Small intestine (tissue), 7 donors: ENCODE data around the gene CDH24. TPM values are rescaled to one million over a fixed set of nuclear protein-coding genes. Genes with fewer than 3 reads are reported as not detected.

ENCODE experiments used
- DNase-seq, 2 donors: peaks; one replicate each; pipeline versions ENCODE4 v3.0.0 to v3.0.0-alpha.2; 2013
- FAIRE-seq: peaks from 2 replicates; lab custom pipeline; 2012; peaks lifted over from hg19 to GRCh38; lab: Jason Lieb, UNC
- H3K27ac ChIP-seq, 3 donors: one replicate each; pipeline ENCODE4 v1.5.1; 2013; ENCODE audit warnings: low read length in 2 of 3, mild to moderate bottlenecking in 2 of 3, control low read depth in 1 of 3, inconsistent platforms in 1 of 3, low read depth in 1 of 3, moderate library complexity in 1 of 3
- H3K27me3 ChIP-seq, 3 donors: one replicate each; pipeline ENCODE4 v1.6.1; 2013; ENCODE audit warnings: low read length in 3 of 3, inconsistent platforms in 1 of 3; ENCODE audit not compliant: control insufficient read depth in 3 of 3, insufficient read depth in 3 of 3
- H3K36me3 ChIP-seq, 3 donors: one replicate each; pipeline ENCODE4 v1.6.1; 2013; ENCODE audit warnings: low read length in 3 of 3, inconsistent platforms in 1 of 3, low read depth in 1 of 3, mild to moderate bottlenecking in 1 of 3, moderate library complexity in 1 of 3; ENCODE audit not compliant: control insufficient read depth in 3 of 3, insufficient read depth in 2 of 3
- H3K4me1 ChIP-seq, 3 donors: one replicate each; pipeline ENCODE4 v1.6.1; 2013; ENCODE audit warnings: low read length in 2 of 3, inconsistent platforms in 1 of 3, low read depth in 1 of 3, mild to moderate bottlenecking in 1 of 3, moderate library complexity in 1 of 3; ENCODE audit not compliant: control insufficient read depth in 3 of 3, insufficient read depth in 2 of 3
- H3K4me3 ChIP-seq, 3 donors: one replicate each; pipeline ENCODE4 v1.5.1; 2013; ENCODE audit warnings: low read length in 3 of 3, control low read depth in 1 of 3, inconsistent platforms in 1 of 3, low read depth in 1 of 3, mild to moderate bottlenecking in 1 of 3, moderate library complexity in 1 of 3
- H3K9me3 ChIP-seq, 2 donors: one replicate each; pipeline ENCODE4 v1.6.1; 2013; ENCODE audit warnings: low read depth in 1 of 2, low read length in 1 of 2; ENCODE audit not compliant: control insufficient read depth in 2 of 2, insufficient read depth in 1 of 2
- WGBS, 3 donors: extraction: QIAGEN DNeasy Blood & Tissue Kit; methylation state at CpG; one replicate each; pipeline ENCODE4 v1.1.7; 2013; 5-methylcytosine and 5-hydroxymethylcytosine counted together
- polyA plus RNA-seq, 4 donors: library from polyadenylated mRNA; stranded (reverse) in 3 of 4; unstranded in 1 of 4; fragments of 200-250 nt in 3 of 4; fragments of 120-200 nt in 1 of 4; gene quantifications; one replicate each; pipeline versions ENCODE4 v1.2.1 to v1.2.3, GENCODE V29; 2013
- donor health status: healthy with polysubstance abuse.
- donor health status: control.
- donor health status: control.
- donor health status: Bipolar disorder and iron deficiency.
- donor health status: healthy.

Gene CDH24
- polyA plus RNA-seq, 4 donors = 0.22 to 4.3 (median 2.5) TPM

GRCh38 chr14:23054000-23054811 is 3.1 kb downstream of the CDH24 start:
- no peak for FAIRE-seq
- Histone ChIP-seq H3K36me3 (peaks cover 0 to 25% (median 6%) of the 10 kb centered on the region in 3 donors), H3K9me3 (no peaks in the 10 kb centered on the region), H3K27ac (no peak overlapping the region), H3K27me3 (no peaks in the 10 kb centered on the region), H3K4me3 (no peak overlapping the region), H3K4me1 (peaks cover 0 to 13% (median 2%) of the 10 kb centered on the region in 3 donors)
- 78 to 84% (median 80%) methylated on average over 17 of the region's 17 CpGs for WGBS, 3 donors
- no peak for DNase-seq

DNA sequence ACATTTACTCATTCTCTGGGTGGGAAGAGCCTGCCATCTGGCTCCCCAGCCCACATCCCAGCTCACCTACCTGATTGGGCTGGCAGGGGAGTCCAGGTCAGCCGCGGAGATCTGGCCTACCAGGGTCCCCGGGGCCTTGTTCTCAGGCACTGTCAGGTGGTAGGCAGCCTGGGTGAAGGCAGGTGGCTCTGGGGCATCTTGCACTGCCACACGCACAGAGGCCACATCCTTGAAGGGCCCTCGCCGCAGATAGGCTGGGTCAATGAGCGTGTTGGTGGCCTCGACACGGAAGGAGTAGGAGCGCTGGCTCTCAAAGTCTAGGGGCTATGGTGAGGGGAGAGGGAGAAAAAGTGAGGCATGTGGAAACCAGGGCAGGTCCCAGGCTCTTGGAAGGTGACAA is 3.9 kb downstream of the CDH24 start:
- 93 to 98% (median 96%) methylated on average over 10 of the region's 10 CpGs for WGBS, 3 donors
- FAIRE-seq = no peak
- no peak overlapping the region for H3K4me3 ChIP-seq

DNA sequence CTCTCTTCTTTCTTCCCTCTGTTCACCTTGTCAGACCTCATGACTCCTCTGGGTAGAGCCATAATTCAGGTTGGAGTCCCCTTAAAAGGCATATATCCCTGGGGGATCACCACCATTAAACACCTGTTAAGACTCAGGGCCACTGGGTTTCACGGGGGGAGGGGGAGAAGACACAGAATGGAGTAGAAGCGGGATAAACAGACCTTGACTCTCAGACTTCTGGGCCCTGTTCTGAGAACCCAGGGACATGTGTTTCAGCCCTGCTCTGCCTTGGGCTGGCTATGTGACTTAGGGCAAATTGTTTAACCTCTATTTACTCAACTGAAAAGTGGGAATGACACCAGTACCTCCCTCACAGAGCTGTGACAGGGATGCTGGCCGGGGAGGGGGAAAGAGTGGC is 4.6 kb downstream of the CDH24 start:
- peaks cover 0 to 10% (median 2%) of the 10 kb centered on the region in 3 donors for H3K4me1 ChIP-seq
- no peak overlapping the region for H3K27ac ChIP-seq
- no peak for DNase-seq
- FAIRE-seq = no peak
- no peaks in the 10 kb centered on the region for H3K9me3 ChIP-seq
- H3K4me3 ChIP-seq = no peak overlapping the region
- WGBS, 3 donors = 81 to 86% (median 83%) methylated on average over 3 of the region's 3 CpGs
- peaks cover 0 to 17% (median 0%) of the 10 kb centered on the region in 3 donors for H3K36me3 ChIP-seq
- H3K27me3 ChIP-seq = no peaks in the 10 kb centered on the region

More for the DNA sequence above, 3.9 kb downstream of the CDH24 start:
- Histone ChIP-seq H3K4me1 (peaks cover 0 to 13% (median 2%) of the 10 kb centered on the region in 3 donors), H3K9me3 (no peaks in the 10 kb centered on the region), H3K27ac (no peak overlapping the region), H3K36me3 (peaks cover 0 to 19% (median 0%) of the 10 kb centered on the region in 3 donors), H3K27me3 (no peaks in the 10 kb centered on the region)
- DNase-seq = no peak

GRCh38 chr14:23052182-23052623 is 5.1 kb downstream of the CDH24 start:
- FAIRE-seq (no peak), DNase-seq (no peak)
- Histone ChIP-seq H3K27me3 (no peaks in the 10 kb centered on the region), H3K4me3 (no peak overlapping the region), H3K9me3 (no peaks in the 10 kb centered on the region), H3K27ac (no peak overlapping the region), H3K4me1 (peaks cover 0 to 10% (median 2%) of the 10 kb centered on the region in 3 donors), H3K36me3 (peaks cover 0 to 17% (median 0%) of the 10 kb centered on the region in 3 donors)
- 70 to 80% (median 71%) methylated on average over 13 to 14 of the region's 14 CpGs for WGBS, 3 donors

DNA sequence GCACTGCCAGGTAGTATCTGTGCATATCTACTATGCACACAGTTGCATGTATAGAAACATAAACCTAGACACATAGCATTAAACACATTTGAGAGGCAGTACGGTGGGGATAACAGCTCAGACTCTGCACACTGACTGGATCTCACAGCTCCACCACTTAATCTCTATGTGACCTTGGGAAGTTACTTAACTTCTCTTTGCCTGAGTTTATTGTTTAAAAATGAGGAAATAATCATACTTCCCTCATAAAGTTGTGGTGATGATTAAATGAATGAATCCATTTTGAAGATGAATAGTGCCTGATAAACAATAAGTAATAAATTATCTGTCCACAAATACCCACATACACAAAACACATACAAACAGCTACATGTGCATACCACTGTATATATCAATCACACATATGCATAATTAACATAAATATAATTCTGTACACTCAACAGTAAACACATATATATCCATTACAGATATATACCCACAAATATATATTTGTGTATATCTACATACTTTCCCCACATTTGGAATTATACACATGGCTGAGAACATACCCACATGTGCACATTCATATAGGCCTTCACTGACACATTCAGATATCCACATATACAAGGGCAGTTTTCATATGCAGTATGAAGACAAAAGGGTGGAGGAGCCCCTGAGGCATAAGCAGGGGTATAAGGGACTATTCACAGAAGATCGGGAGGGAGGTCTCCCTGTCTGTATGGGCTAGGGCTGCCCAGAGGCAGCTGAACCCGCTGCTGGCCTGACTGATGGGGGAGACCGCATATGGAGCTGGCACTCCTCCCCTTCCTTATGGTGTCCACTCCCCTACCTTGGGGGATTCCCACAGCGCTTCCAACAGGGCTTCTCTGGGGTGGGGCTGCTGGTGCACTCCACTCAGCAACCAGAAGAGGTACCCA is 5.9 kb downstream of the CDH24 start:
- WGBS, 3 donors = 79 to 82% (median 82%) methylated on average over 5 of the region's 5 CpGs
- FAIRE-seq (no peak), DNase-seq (no peak)
- Histone ChIP-seq H3K27me3 (no peaks in the 10 kb centered on the region), H3K27ac (no peak overlapping the region), H3K4me3 (no peak overlapping the region), H3K9me3 (no peaks in the 10 kb centered on the region), H3K36me3 (peaks cover 0 to 17% (median 0%) of the 10 kb centered on the region in 3 donors), H3K4me1 (peaks cover 0 to 2% (median 0%) of the 10 kb centered on the region in 3 donors)

DNA sequence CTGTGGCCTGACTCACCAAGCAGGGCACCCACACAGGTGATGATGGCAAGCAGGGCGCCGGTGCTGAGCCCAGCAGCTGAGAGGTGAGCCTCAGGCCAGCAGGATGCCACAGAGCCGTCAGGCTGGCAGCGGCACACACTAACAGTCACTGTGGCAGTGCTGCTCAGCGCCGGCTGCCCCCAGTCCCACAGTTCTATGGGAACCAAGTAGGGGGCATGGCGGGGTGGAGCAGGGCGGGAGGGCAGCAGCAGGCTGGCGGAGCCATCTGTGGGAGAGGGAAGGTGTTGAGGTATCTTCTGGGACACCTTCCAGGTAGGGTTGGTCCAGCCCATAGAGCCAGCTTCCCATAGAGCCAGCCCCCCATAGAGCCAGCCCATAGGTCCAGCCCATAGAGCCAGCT is 8.3 kb downstream of the CDH24 start:
- Histone ChIP-seq H3K27me3 (no peaks in the 10 kb centered on the region), H3K36me3 (peaks cover 0 to 12% (median 0%) of the 10 kb centered on the region in 3 donors), H3K4me3 (no peak overlapping the region), H3K4me1 (no peaks in the 10 kb centered on the region), H3K27ac (no peak overlapping the region), H3K9me3 (no peaks in the 10 kb centered on the region)
- DNase-seq = no peak
- FAIRE-seq = no peak
- 90 to 98% (median 96%) methylated on average over 9 of the region's 9 CpGs for WGBS, 3 donors

DNA sequence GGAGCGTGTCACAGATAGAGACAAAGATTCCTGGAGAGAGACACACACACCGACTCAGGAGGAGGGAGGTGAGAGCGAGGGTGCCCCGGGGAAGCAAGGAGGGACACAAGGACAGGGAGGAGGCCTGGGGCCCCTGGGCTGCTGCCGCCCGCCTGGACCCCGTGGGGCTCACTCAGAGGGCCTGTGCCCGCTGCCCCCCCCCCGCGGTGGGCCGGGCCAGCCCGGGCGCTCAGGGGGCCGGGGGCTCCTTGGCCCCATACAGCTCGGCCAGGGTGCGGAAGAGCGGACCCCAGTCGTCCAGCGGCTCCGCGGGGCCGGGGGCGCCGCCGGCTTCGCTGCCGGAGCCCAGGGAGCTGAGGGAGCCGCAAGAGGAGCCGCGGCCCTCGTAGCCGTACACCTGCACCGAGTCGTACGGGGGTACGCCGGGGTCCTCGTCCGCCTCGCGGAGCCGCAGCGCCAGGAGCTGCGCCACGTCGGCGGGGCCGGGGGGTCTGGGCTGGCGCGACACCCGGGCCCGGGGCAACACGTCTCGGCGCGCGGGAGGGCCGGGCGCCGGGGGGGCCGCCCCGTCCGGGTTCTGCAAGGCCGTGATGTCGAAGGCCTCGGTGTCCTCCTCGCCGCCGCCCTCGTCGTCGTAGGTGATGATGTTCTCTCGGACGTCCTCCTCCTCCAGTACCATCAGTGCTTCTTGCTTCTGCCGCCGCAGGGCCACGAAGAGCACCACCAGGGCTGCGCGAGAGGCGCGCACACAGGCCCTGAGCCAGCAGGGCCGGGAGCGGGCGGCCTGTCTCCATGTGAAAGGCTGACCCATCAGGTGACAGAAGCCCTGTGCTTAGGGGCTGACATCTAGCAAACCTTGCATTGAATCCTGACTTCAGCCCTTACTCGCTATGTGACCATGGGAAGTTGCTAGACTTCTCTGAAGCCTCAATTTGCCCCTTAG is 9.3 kb downstream of the CDH24 start:
- Histone ChIP-seq H3K27ac (no peak overlapping the region), H3K36me3 (peaks cover 0 to 10% (median 0%) of the 10 kb centered on the region in 3 donors), H3K4me1 (no peaks in the 10 kb centered on the region), H3K4me3 (no peak overlapping the region), H3K9me3 (no peaks in the 10 kb centered on the region), H3K27me3 (no peaks in the 10 kb centered on the region)
- DNase-seq (no peak), FAIRE-seq (no peak)
- 79 to 93% (median 92%) methylated on average over 52 to 85 of the region's 85 CpGs for WGBS, 3 donors
